ENCODE results near the gene C1QTNF2.

The C1QTNF2 gene

DNA sequence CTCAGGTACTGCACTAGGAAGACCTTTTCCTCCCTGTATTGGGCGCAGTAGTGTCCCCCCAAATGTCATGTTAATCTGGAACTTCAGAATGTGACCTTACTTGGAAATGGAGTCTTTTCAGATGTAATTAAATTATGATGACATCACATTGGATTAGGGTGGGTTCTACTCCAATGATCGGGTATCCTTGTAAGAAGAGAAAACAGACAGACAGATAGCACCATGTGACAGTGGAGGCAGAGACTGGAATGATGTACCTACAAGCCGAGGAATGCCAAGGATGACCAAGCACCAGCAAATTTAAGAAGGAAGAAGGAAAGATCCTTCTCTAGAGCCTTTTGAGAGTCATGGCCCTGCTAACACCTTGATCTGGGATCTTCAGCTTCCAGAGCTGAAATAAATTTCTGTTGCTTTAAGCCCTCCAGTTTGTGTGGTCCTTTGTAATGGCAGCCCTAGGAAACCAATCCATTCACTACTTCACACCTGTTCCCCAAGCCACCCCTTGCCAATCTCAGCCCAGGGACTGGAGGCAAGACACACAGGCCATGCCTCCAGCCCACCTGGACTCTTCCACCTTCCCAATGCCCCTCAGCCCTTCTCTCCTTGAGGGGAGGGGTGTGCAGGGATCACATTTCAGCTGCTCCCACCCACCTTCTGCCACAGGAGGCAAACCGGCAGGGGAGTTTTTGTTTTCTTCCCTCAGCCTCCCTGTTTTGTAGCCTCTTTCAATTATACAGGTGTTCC lies 59.7 kb downstream of the C1QTNF2 start:
- no peak for TF ChIP-seq CTCF (IDR thresholded peaks at IDR 0.05)
- Histone ChIP-seq H3K4me3 (ENCODE audit: low read depth in 1 of 2, low read length in 1 of 2) (peak overlapping the region; percentile 79 to 93), H3K4me1 (ENCODE audit: control insufficient read depth in 1 of 2, insufficient read depth in 1 of 2, low read depth in 1 of 2, low read length in 1 of 2) (peaks cover 48 to 73% of the 10 kb centered on the region in 2 experiments), H3K9me3 (no peaks in the 10 kb centered on the region), H3K36me3 (peaks cover 28% of the 10 kb centered on the region), H3K27me3 (peaks cover 73% of the 10 kb centered on the region), H3K27ac (no peak overlapping the region)

- H3K27ac ChIP-seq, result no peak overlapping the region
- no peaks in the 10 kb centered on the region for H3K9me3 ChIP-seq
- H3K4me3 ChIP-seq (ENCODE audit: low read depth in 1 of 2, low read length in 1 of 2), result peak overlapping the region; percentile 79 to 93
- peaks cover 42 to 67% of the 10 kb centered on the region in 2 experiments for H3K4me1 ChIP-seq (ENCODE audit: control insufficient read depth in 1 of 2, insufficient read depth in 1 of 2, low read depth in 1 of 2, low read length in 1 of 2)
- peaks cover 79% of the 10 kb centered on the region for H3K27me3 ChIP-seq
- no peak for TF ChIP-seq CTCF (IDR thresholded peaks at IDR 0.05)
- H3K36me3 ChIP-seq, result peaks cover 34% of the 10 kb centered on the region
Measured at GRCh38 chr5:160310140-160310539, 60.3 kb downstream of the C1QTNF2 start.

DNA sequence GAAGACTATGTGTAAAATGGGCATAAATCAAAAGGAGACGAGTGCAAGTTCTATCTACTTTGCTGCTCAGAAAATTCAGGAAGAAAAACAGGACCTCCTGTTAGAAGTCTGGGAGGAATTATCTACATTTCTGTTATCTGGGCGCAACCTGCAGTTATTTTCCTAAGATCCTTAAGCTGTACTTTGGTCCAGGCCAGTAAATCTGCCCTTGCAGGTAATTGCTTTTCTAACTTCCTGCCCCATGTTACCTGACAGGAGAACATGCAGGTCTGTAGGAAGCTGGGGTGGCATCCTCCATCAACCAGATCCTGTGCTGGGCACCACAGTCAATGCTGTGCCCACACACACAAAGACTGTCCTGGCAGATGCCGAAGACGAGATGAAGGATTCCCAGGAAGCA lies 63.7 kb downstream of the C1QTNF2 start:
- Histone ChIP-seq H3K4me3 (ENCODE audit: low read depth in 1 of 2, low read length in 1 of 2) (no peak overlapping the region), H3K27ac (no peak overlapping the region), H3K27me3 (peaks cover 68% of the 10 kb centered on the region), H3K4me1 (ENCODE audit: control insufficient read depth in 1 of 2, insufficient read depth in 1 of 2, low read depth in 1 of 2, low read length in 1 of 2) (peaks cover 25 to 54% of the 10 kb centered on the region in 2 experiments), H3K36me3 (peaks cover 47% of the 10 kb centered on the region), H3K9me3 (no peaks in the 10 kb centered on the region)
- TF ChIP-seq CTCF (IDR thresholded peaks at IDR 0.05), result no peak

DNA sequence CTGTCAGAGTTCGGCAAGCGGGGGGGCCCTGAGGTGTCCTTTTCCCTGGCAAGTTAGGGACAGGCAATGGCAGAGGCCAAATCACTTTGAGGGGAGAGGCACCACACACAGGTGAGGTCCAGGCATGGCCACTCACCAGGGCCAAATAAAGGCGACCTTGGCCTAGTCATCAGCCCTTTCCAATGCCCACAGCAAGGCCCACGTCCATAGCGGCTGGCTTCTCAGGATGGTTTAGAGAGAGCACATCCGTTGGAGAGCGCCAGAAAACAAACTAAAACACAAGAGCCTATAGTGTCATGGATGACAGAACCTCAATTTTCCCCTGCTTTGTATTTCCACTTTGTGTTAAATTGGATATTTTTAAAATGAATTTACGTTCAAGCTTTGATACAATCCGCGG lies 65.1 kb downstream of the C1QTNF2 start:
- Histone ChIP-seq H3K4me3 (ENCODE audit: low read depth in 1 of 2, low read length in 1 of 2) (no peak overlapping the region), H3K4me1 (ENCODE audit: control insufficient read depth in 1 of 2, insufficient read depth in 1 of 2, low read depth in 1 of 2, low read length in 1 of 2) (peaks cover 14 to 54% of the 10 kb centered on the region in 2 experiments), H3K9me3 (no peaks in the 10 kb centered on the region), H3K27ac (no peak overlapping the region), H3K27me3 (peaks cover 54% of the 10 kb centered on the region), H3K36me3 (peaks cover 47% of the 10 kb centered on the region)
- TF ChIP-seq CTCF (IDR thresholded peaks at IDR 0.05), result no peak

DNA sequence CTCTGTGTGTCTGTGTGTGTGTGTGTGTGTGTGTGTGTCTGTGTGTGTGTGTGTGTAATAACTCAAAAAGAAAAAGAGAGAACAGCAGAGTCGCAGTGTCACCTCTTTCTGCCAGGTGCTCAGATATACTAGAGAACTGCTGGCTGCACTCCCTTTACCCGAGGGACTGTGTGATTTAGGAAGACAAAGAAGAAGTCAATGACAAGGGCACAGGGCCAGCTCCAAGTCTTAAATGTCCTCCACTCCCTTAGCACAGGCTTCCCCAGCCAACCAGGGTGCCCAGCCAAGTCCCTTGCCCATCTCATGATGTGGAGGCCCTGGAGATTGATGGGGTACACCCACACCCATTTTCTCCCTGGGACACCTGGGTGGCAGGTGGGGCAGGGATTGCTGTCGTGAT lies 66.7 kb downstream of the C1QTNF2 start:
- Histone ChIP-seq H3K9me3 (no peaks in the 10 kb centered on the region), H3K36me3 (peaks cover 42% of the 10 kb centered on the region), H3K27ac (peak overlapping the region; percentile 27), H3K27me3 (peaks cover 39% of the 10 kb centered on the region), H3K4me1 (ENCODE audit: control insufficient read depth in 1 of 2, insufficient read depth in 1 of 2, low read depth in 1 of 2, low read length in 1 of 2) (peaks cover 7 to 54% of the 10 kb centered on the region in 2 experiments), H3K4me3 (ENCODE audit: low read depth in 1 of 2, low read length in 1 of 2) (no peak overlapping the region)
- no peak for TF ChIP-seq CTCF (IDR thresholded peaks at IDR 0.05)

All from neutrophil (primary cell).